Kidney tubule cell (primary cell): ENCODE data around the gene PPP1R1B.
"Not testable (repeated sequence)": the region's sequence is repeated elsewhere in the genome, so short reads cannot be mapped to it uniquely, and the experiment has no call there.

Experiments used
- DNase-seq: peaks from one replicate; pipeline ENCODE4 v3.0.0-alpha.2; 2018; ENCODE audit warnings: low spot score

Gene PPP1R1B

GRCh38 chr17:39626171-39627046 lies at the start of gene PPP1R1B:
TSS of gene PPP1R1B (plus strand) at chr17:39626952. CDS start at chr17:39627393, 441 bp downstream.
- DNase-seq = no peak

- no peak for DNase-seq
These were observed 48.5 kb upstream of the PPP1R1B start for GRCh38 chr17:39578272-39578671.

DNA sequence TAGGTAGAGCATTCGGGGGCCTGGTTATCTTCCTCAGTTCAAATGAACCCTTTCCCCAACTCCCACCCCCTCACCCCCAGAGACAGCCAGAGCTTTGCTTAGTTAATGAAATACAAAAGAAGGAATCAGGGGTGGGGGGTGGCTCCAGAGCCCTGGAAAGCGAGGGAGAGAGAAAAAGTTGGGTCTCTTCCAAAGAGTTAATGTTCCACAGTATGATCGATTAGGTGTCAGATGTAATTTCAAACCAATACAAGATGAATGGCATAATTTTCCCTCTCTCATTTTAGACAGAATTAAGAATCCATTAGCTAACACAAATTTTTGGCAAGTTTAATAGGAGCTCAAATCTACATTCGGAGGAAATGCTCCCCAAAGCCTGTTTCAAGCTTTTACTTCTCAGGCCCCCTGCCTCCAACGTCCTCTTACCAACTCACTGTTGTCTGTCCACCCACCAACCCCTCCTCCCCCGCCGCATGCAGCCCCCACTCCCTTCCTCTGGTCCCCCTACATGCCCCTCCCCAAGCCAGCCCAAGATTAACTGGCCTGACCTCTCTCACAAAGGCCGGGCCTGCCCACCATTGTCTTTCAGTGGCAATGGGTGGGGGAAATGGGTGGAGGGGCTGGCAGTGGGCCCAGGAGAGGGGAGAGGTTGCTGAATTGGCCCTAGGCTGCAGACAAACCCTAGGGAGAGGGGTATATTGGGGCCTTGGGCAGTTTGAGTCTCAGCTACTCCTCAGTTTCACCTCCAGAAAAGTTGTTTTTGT lies 47.3 kb upstream of the PPP1R1B start:
- no peak for DNase-seq

DNA sequence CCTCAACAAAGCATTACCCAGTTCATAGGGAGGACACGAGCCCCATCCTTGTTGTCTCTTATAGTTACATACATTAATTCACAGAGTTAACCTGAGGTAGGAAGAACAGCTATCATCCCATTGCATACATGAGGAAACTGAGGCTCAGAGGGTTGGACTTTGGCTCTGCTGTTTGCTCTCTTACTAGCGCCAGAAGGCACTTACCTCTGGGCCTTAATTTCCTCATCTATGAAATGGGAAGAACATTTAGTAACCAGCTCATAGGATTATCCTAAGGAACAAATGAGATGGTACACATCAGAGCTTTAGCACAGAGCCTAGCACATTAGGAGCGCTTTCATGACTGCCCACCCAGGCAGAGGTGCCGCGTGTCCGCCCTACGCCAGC lies 46.7 kb upstream of the PPP1R1B start:
- DNase-seq = no peak

- no peak for DNase-seq
These were observed 45.5 kb upstream of the PPP1R1B start for GRCh38 chr17:39581071-39581758.

DNA sequence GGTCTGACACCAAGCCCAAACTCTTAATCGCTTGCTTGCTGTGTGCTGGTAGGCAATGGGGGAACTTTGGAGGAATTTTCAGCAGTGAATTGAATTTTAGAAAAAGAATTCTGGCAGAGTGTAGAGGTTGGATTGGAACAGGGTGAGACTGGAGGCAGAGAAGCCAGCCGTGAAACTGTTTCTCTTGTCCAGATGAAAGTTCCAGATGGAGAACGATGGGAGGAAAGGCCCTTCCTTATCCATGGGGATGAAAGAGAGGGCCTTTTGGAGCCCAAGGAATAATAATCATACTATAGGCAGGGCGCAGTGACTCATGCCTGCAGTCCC lies 45.0 kb upstream of the PPP1R1B start:
- no peak for DNase-seq

GRCh38 chr17:39582658-39583057 lies 44.1 kb upstream of the PPP1R1B start:
- no peak for DNase-seq

DNA sequence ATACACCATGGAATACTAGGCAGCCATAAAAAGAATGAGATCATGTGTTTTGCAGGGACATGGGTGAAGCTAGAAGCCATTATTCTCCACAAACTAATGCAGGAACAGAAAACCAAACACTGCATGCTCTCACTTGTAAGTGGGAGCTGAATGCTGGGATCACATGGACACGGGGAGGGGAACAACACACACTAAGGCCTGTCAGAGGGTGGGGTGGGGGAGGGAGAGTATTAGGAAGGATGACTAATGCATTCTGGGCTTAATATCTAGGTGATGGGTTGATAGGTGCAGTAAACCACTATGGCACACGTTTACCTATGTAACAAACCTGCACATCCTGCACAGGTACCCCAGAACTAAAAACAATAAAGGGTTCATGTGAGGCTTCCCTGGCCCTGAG lies 36.6 kb upstream of the PPP1R1B start:
- not testable (repeated sequence) for DNase-seq

DNA sequence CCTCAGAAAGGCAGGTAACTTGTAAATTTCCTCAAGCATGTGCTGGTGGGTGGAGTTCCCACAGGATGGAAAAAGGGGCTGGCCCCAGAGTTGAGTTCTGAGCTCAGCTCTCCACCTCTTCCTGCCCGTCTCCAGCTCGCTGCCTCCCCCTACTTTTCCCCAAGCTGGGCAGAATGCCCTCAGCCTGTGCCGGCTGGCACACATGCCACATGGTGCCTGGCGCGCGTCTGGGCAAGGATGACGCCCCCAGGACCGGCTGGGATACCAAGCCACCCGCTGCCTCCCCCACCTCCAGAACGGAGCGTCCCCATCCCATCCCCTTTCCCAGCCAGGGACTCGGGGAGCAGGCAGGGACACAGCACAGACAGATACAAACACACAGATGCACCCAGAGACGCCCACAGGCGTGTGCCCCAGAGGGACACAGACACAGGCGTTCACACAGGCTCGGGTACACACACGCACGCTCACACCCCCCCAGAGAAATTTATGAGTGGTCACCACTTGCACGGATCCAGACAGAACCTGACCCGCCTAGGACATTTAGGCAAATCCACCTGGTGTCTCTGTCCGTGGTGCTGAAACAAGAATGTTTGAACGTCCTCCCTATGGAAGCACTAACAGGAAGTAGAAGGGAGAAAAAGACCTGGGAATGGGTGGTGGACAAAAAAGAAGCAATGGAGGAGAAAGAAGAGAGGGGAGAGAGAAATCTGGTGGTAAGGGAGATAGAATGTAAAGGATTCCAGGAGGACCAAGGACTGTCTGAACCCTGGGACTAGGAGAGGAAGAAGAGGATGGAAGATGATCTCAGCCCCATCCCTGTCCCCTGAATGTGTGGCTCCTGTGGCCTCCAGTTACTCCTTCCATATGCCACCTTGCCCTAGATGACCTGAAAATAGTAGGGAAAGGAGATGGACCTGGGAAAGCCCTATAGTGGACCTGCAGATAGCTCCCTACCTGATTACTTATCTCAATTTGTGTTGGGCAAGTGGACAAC lies 34.5 kb upstream of the PPP1R1B start:
- peak; percentile 60 for DNase-seq

DNA sequence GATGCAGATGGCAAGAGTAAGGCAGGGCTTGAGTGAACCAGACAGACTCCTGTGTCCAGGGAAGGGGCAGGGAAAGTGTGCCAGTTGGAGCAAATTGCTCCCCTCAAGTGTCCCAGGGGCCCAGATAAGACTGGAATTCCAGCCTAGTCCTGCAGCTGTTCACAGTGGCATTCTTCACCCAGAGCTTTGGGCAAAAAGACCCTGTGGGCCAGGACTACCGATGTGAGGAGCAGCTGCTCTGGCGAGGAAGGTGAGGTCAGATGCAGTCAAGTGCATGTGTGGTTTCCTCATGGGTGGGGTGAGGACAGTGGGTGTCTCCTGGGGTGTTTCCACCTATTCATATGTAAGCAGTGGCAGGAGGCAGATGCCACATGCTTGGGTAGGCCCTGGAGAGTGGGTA lies 33.4 kb upstream of the PPP1R1B start:
- DNase-seq = no peak

DNA sequence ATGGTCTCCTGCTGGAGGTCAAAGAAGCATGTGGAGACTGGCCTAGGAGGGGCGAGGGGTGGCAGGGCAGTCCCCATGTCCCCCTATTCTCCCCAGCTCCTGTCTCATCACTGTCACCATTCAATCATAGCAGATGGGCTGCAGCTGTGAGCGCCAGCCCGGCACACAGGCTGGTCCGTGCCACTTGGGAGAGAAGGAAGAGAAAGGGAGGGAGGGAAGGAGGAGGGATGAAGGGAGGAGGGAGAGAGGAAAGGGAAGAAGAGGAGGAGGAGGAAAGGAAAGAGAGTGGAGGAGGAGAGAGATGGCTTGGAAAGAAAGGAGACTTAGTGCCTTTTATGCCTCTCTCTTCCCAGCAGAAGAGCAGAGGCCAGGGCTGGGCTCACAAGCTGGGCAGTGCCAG lies 31.5 kb upstream of the PPP1R1B start:
- DNase-seq = no peak

DNA sequence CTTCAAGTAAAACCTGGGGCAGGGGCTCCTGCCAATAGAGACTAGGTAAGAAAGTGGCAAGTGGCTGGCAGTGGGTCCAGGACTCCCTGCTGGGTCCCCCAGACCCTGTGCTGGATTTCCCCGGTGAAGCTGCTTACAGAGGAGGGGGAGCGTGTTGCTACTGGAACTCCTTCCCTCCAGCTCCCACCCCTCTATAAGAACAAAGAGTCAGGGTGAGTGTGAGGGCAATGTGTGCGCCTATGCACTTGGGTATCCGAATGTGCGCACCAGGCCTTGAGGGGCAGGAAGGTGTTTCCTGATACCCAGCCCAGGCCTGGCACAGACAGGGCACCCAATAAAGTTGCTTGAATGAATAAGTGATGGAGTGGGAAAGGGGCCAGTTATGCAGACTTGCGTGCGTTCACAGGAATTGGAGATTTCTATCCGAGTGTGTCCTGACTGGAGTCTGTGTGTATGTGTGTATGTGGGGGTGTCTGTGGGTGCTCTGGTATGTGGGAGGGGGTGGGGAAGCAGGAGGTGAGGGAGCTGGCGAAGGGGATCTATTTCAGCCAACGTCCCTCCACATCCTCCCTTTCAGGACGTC lies 30.7 kb upstream of the PPP1R1B start:
- DNase-seq = no peak

DNA sequence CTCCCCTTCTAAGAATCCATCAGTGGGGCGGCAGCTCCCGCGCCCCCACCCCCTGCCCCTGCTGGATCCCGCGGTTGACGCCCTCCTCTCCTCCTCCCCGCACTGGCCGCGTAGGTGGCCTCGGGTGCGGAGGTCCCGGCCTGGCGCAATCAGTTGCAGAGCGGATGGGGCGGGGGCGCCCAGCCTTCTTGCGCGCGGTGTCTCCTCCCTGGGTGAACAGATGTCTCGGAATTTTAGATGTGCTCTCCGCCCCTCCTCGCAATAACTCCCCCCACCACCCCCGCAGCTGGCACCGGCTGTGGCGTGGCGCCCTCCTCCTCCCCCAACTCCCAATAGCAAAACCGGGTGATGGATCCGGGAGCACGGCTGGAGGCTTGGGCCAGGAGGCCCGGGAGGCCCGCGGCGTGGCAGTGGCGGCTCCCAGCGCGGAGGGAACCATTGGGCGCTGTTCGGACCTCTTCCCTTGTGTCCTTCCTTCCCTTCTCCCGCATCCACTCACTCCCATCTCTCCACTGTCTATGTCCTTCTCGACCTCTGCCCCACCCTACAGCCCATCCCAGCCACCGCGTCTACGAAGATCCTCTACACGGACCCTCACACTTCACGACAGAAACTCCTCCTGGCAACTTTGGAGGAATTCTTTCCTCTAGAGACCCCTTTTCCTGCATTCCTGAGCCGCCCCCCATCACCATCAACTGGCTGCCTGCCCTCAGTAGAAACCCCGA lies 30.0 kb upstream of the PPP1R1B start:
- no peak for DNase-seq

GRCh38 chr17:39597372-39598046 lies 29.2 kb upstream of the PPP1R1B start:
- no peak for DNase-seq

- no peak for DNase-seq
These were observed 28.7 kb upstream of the PPP1R1B start for GRCh38 chr17:39598047-39598481.

GRCh38 chr17:39598630-39599003 lies 28.1 kb upstream of the PPP1R1B start:
- no peak for DNase-seq

DNA sequence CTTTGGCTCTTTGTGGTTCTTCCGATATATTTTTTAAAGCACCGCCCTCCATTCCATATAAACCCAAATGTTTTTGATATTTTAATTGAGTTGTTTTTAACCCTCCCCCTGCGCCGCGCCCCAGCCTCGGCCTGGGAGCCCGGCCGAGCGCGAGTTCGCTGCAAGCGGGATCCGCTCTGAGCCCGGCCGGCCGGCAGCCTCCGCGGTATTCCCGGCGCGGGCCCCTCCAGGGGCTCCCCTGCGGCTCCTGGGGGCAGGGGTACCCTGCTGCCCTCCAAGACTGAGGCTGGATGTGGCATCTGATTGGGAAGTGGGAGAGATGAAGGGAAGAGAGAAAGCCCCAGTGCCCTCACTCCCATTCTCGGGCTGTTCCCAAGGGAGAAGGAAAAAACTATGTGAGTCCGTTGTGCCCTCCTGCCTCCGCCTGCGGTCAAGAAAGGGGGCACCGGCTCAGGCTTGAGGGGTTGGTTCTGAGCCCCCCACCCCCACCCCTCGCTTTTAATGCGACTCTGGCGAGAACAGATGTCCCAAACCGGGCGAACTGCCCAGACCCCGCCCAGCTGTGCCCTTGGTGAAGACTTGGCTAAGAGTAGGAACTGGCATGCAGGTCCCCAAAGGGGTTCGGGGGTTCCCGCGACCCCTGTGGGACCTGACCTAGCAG lies 27.6 kb upstream of the PPP1R1B start:
- no peak for DNase-seq

- DNase-seq = no peak
These were observed 27.0 kb upstream of the PPP1R1B start for GRCh38 chr17:39599665-39600231.
